Measurements from ENCODE around the gene COL7A1. TPM values are rescaled to one million over a fixed set of nuclear protein-coding genes. Genes with fewer than 3 reads are reported as not detected.

COL7A1 gene
- polyA plus RNA-seq, 3 donors: 0.37 to 1.9 TPM; not detected in 1

DNA sequence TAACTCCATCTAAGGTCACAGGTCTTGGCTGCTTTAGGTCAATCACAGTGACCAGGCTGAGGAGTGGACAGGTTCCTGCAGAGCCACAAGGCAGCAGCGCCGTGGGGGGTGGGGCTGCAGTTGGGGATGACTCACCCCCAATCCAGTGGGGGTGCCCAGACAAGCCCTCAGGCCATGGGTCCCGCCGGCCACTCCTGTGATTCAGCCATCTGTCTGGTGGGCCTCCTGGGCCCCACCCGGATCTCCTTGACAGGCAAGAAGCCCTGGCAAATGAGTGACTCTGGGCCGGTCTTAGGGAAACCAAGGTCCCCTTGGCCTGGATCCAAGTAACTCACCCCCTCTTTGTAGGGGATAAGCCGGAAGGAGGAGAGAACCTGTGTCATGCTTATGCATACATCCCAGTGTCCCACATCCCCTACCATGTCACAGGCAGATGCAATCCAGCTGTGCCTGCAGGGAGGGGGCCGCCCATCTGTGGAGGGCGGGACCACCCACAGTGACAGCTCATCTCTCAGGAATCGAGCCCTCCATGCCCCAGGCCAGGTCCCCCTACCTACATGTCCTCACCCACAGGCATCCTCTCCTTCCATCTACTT lies 495 bp upstream of the COL7A1 start:
- H3K4me1 Mint-ChIP-seq: peaks cover 12% of the 10 kb centered on the region
- TF ChIP-seq, protein P1, sequence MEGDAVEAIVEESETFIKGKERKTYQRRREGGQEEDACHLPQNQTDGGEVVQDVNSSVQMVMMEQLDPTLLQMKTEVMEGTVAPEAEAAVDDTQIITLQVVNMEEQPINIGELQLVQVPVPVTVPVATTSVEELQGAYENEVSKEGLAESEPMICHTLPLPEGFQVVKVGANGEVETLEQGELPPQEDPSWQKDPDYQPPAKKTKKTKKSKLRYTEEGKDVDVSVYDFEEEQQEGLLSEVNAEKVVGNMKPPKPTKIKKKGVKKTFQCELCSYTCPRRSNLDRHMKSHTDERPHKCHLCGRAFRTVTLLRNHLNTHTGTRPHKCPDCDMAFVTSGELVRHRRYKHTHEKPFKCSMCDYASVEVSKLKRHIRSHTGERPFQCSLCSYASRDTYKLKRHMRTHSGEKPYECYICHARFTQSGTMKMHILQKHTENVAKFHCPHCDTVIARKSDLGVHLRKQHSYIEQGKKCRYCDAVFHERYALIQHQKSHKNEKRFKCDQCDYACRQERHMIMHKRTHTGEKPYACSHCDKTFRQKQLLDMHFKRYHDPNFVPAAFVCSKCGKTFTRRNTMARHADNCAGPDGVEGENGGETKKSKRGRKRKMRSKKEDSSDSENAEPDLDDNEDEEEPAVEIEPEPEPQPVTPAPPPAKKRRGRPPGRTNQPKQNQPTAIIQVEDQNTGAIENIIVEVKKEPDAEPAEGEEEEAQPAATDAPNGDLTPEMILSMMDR (IDR thresholded peaks at IDR 0.05): no peak
- H3K27me3 ChIP-seq (ENCODE audit: control insufficient read depth in 2 of 2, insufficient read depth in 2 of 2, low read length in 2 of 2): peaks cover 6 to 30% of the 10 kb centered on the region in 2 donors
- no peak overlapping the region for H3K4me2 ChIP-seq (replicated peaks; ENCODE audit: extremely low read depth, low read length, poor library complexity, severe bottlenecking)
- DNase-seq: peak; percentile 60 to 83 (median 73)
- H3K9me3 ChIP-seq (replicated peaks in 1 of 2; ENCODE audit: control insufficient read depth in 1 of 2, insufficient read depth in 1 of 2, low read length in 2 of 2): no peaks in the 10 kb centered on the region
- 66% methylated on average over 3 of the region's 10 CpGs for WGBS (ENCODE audit: insufficient coverage)
- H3K4me3 Mint-ChIP-seq: peak overlapping the region in 1 of 2 donors; percentile 83
- H4K20me1 ChIP-seq (ENCODE audit: insufficient read depth, low read length): peaks cover 27% of the 10 kb centered on the region
- no peaks in the 10 kb centered on the region for H3K79me2 ChIP-seq (ENCODE audit: insufficient read depth, low read length)
- no peak overlapping the region for H2AFZ ChIP-seq (ENCODE audit: insufficient read depth, low read depth, low read length, poor library complexity, severe bottlenecking)
- peaks cover 0 to 6% (median 0%) of the 10 kb centered on the region in 7 donors for H3K9me3 Mint-ChIP-seq
- H3K36me3 Mint-ChIP-seq: peaks cover 39 to 41% of the 10 kb centered on the region in 2 donors
- peaks cover 6 to 14% of the 10 kb centered on the region in 2 donors for H3K4me1 ChIP-seq (ENCODE audit: control insufficient read depth in 1 of 2, insufficient read depth in 2 of 2, low read length in 2 of 2)
- H3K9ac ChIP-seq (ENCODE audit: insufficient read depth, low read length, poor library complexity, severe bottlenecking): no peak overlapping the region
- H3K27ac Mint-ChIP-seq: peak overlapping the region in 2 of 7 donors; percentile 51 to 57
- no peak overlapping the region for H3K27ac ChIP-seq (ENCODE audit: low read depth in 1 of 2, low read length in 2 of 2)
- intact Hi-C loops (cut with micrococcal nuclease): no loop called here
- H3K4me3 ChIP-seq (replicated peaks in 1 of 3; ENCODE audit: low read depth in 2 of 3, low read length in 3 of 3): no peak overlapping the region
- H3K27me3 Mint-ChIP-seq (ENCODE audit: low read depth in 3 of 3): peaks cover 38 to 47% (median 43%) of the 10 kb centered on the region in 3 donors
- H3K36me3 ChIP-seq (replicated peaks in 1 of 2; ENCODE audit: control insufficient read depth in 1 of 2, insufficient read depth in 2 of 2, low read length in 2 of 2): peaks cover 31 to 35% of the 10 kb centered on the region in 2 donors

DNA sequence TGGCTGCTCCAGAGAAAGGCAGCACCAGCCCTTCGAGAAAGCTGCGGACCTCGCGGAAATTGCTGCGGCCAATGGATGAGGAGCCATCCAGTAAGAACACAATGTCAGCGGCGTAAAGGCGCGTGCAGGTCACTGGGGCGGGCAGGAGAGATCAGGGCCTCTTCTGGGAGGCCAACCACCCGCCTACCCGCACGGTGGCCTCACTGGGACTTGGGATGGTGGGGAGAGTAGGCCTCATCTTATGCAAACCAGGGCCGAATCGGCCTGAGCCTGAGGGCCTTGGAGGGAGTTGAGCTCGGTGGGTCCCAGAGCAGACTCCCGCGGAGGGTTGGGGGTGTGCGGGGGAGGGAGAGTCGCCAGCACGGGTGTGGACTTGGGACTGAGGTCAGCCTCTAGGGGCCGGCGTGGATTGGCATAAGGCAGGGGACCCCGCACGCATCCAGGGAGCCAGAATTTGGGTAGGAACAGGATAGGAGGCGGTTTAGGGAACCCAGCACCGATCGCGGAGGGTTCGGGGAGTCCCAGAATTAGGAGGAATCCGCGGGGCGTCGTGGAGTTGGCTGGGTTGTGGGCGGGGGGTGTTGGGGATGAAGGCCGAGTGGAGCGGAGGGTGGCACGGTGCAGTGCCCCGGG lies 596 bp downstream of the COL7A1 start:
- DNase-seq: no peak
- Histone ChIP-seq H3K9ac (ENCODE audit: insufficient read depth, low read length, poor library complexity, severe bottlenecking) (no peak overlapping the region), H3K4me3 (replicated peaks in 1 of 3; ENCODE audit: low read depth in 2 of 3, low read length in 3 of 3) (peak overlapping the region in 1 of 3 experiments; percentile 17), H3K4me1 (ENCODE audit: control insufficient read depth in 1 of 2, insufficient read depth in 2 of 2, low read length in 2 of 2) (peaks cover 6 to 14% of the 10 kb centered on the region in 2 donors), H3K27ac (ENCODE audit: low read depth in 1 of 2, low read length in 2 of 2) (no peak overlapping the region), H3K9me3 (replicated peaks in 1 of 2; ENCODE audit: control insufficient read depth in 1 of 2, insufficient read depth in 1 of 2, low read length in 2 of 2) (no peaks in the 10 kb centered on the region), H3K36me3 (replicated peaks in 1 of 2; ENCODE audit: control insufficient read depth in 1 of 2, insufficient read depth in 2 of 2, low read length in 2 of 2) (peaks cover 20 to 25% of the 10 kb centered on the region in 2 donors), H2AFZ (ENCODE audit: insufficient read depth, low read depth, low read length, poor library complexity, severe bottlenecking) (peak overlapping the region; percentile 46), H3K79me2 (ENCODE audit: insufficient read depth, low read length) (no peaks in the 10 kb centered on the region), H3K27me3 (ENCODE audit: control insufficient read depth in 2 of 2, insufficient read depth in 2 of 2, low read length in 2 of 2) (peaks cover 6 to 38% of the 10 kb centered on the region in 2 donors), H3K4me2 (replicated peaks; ENCODE audit: extremely low read depth, low read length, poor library complexity, severe bottlenecking) (peak overlapping the region; percentile 36), H4K20me1 (ENCODE audit: insufficient read depth, low read length) (peaks cover 16% of the 10 kb centered on the region)
- Mint-ChIP-seq H3K9me3 (peaks cover 0 to 6% (median 0%) of the 10 kb centered on the region in 7 donors), H3K4me1 (peaks cover 12% of the 10 kb centered on the region), H3K27ac (no peak overlapping the region), H3K4me3 (peak overlapping the region in 1 of 2 donors; percentile 82), H3K27me3 (ENCODE audit: low read depth in 3 of 3) (peaks cover 42 to 54% (median 49%) of the 10 kb centered on the region in 3 donors), H3K36me3 (peaks cover 28 to 31% of the 10 kb centered on the region in 2 donors)
- intact Hi-C loops (cut with micrococcal nuclease): no loop called here
- TF ChIP-seq, protein P1 (IDR thresholded peaks at IDR 0.05): no peak
- 31% methylated on average over 39 of the region's 39 CpGs for WGBS (ENCODE audit: insufficient coverage)

Measured in CD14-positive monocyte (primary cell).